HepG2 (cell line): ENCODE results near the gene PRCD. TPM values are rescaled to one million over a fixed set of nuclear protein-coding genes. Genes with fewer than 3 reads are reported as not detected.

ENCODE experiments used
- BCLAF1 ChIP-seq: fragments of 450-650 bp; IDR thresholded peaks from 2 replicates; pipeline ENCODE4 v1.6.1; 2017; ENCODE audit warnings: mild to moderate bottlenecking
- CC2D1A ChIP-seq: sonication (generic); formaldehyde crosslinking; IDR thresholded peaks from 2 replicates; pipeline ENCODE4 v1.8.1; 2023; ENCODE audit warnings: mild to moderate bottlenecking, missing genetic modification reagents
- ETV5 ChIP-seq: IDR thresholded peaks from 2 replicates; pipeline ENCODE4 v1.6.1; 2018; ENCODE audit warnings: missing biosample characterization, missing genetic modification reagents, inconsistent platforms, borderline replicate concordance
- IRF1 ChIP-seq: sonication (generic); formaldehyde crosslinking; IDR thresholded peaks from 2 replicates; pipeline ENCODE4 v1.4.0; 2020; ENCODE audit warnings: low read depth, mild to moderate bottlenecking, missing genetic modification reagents
- MAFF ChIP-seq: IDR thresholded peaks from 2 replicates; pipeline ENCODE4 v1.6.1; 2011; ENCODE audit warnings: low read depth, low read length, improper control_type of control experiment
- MATR3 ChIP-seq: sonication (generic); formaldehyde crosslinking; IDR thresholded peaks from 2 replicates; pipeline ENCODE4 v1.4.0; 2020; ENCODE audit warnings: missing genetic modification reagents
- MAX ChIP-seq: IDR thresholded peaks from 2 replicates; pipeline ENCODE4 v1.6.1; 2012; ENCODE audit warnings: inconsistent platforms
- MEF2D ChIP-seq: sonication (generic); formaldehyde crosslinking; IDR thresholded peaks from 2 replicates; pipeline ENCODE4 v1.5.1; 2020; ENCODE audit warnings: mild to moderate bottlenecking, missing genetic modification reagents
- MIER3 ChIP-seq: IDR thresholded peaks from 2 replicates; pipeline ENCODE4 v1.6.1; 2016; ENCODE audit warnings: missing compliant biosample characterization, borderline replicate concordance
- NCOR1 ChIP-seq: fragments of 200-600 bp; sonication (generic); IDR thresholded peaks from 2 replicates; pipeline ENCODE4 v1.7.0; 2017; ENCODE audit warnings: antibody characterized with exemption, low read length, borderline replicate concordance
- NFE2 ChIP-seq: sonication (generic); formaldehyde crosslinking; IDR thresholded peaks from 2 replicates; pipeline ENCODE4 v1.4.0; 2020; ENCODE audit warnings: missing genetic modification reagents
- PHF21A ChIP-seq: sonication (generic); formaldehyde crosslinking; IDR thresholded peaks from 2 replicates; pipeline ENCODE4 v1.5.0; 2020; ENCODE audit warnings: mild to moderate bottlenecking, missing genetic modification reagents
- PRPF4 ChIP-seq: fragments of 200-400 bp; formaldehyde crosslinking; IDR thresholded peaks from 2 replicates; pipeline ENCODE4 v1.6.1; 2016; ENCODE audit warnings: low read length, low read depth; ENCODE audit not compliant: poor library complexity, severe bottlenecking
- SP2 ChIP-seq: sonication (generic); formaldehyde crosslinking; IDR thresholded peaks from 2 replicates; pipeline ENCODE4 v1.5.1; 2020; ENCODE audit warnings: mild to moderate bottlenecking, missing genetic modification reagents
- TOPORS ChIP-seq: sonication (generic); formaldehyde crosslinking; IDR thresholded peaks from 2 replicates; pipeline ENCODE4 v1.8.0; 2023; ENCODE audit warnings: mild to moderate bottlenecking, missing genetic modification reagents
- XRCC5 ChIP-seq: fragments of 200-400 bp; formaldehyde crosslinking; optimal IDR thresholded peaks from 2 replicates; pipeline ENCODE3; 2017; ENCODE audit warnings: mild to moderate bottlenecking, low read length
- ZBTB4 ChIP-seq: sonication (generic); formaldehyde crosslinking; IDR thresholded peaks from 2 replicates; pipeline ENCODE4 v1.4.0; 2020; ENCODE audit warnings: missing genetic modification reagents, mild to moderate bottlenecking, borderline replicate concordance
- ZNF280B ChIP-seq: sonication (generic); formaldehyde crosslinking; IDR thresholded peaks from 2 replicates; pipeline ENCODE4 v1.5.0; 2020; ENCODE audit warnings: missing genetic modification reagents, mild to moderate bottlenecking, borderline replicate concordance
- ZNF572 ChIP-seq: sonication (generic); formaldehyde crosslinking; IDR thresholded peaks from 2 replicates; pipeline ENCODE4 v1.5.1; 2020; ENCODE audit warnings: mild to moderate bottlenecking, missing genetic modification reagents
- ZNF891 ChIP-seq: sonication (generic); formaldehyde crosslinking; IDR thresholded peaks from 2 replicates; pipeline ENCODE4 v1.5.0; 2020; ENCODE audit warnings: mild to moderate bottlenecking, missing genetic modification reagents
- polyA plus RNA-seq, 8 experiments: library from polyadenylated mRNA; depleted of rRNA in 3 of 8; stranded (reverse) in 7 of 8; unstranded in 1 of 8; fragments of >200 nt; fragmentation: Illumina TruSeq in 4 of 8; extraction: Trizol in 4 of 8; gene quantifications; 2 replicates each; pipeline versions ENCODE4 v1.2.1 to v1.2.3, GENCODE V29; 2011 to 2016; ENCODE audit warnings: low read depth in 4 of 8, missing spikeins in 1 of 8, mixed read lengths in 1 of 8; ENCODE audit not compliant: insufficient read depth in 1 of 8
- total RNA-seq, 5 experiments: library from RNA; depleted of rRNA; stranded (reverse); fragments of >200 nt; fragmentation: Illumina TruSeq; extraction: Trizol; gene quantifications; 2 replicates each; pipeline ENCODE4 v1.2.3, GENCODE V29; 2016; ENCODE audit warnings: low read depth in 1 of 5

The PRCD gene
- total and polyA plus RNA-seq, 2 of the 13 experiments (the other 11 are each of a cell fraction or from before 2014, with no cell fraction given) = 0.51 TPM; not detected in 1

- TF ChIP-seq IRF1 (CRISPR knock-in tag) (0 out of 2 replicates have a peak, but pooled peaks have one; percentile 59), NCOR1 (peak; percentile 38; the same call in 1 of the 2 replicates), NFE2 (CRISPR knock-in tag) (no peak), SP2 (CRISPR knock-in tag) (no peak), MIER3 (CRISPR knock-in tag) (peak; percentile 37; the same call in 1 of the 2 replicates), ZNF280B (CRISPR knock-in tag) (peak; percentile 88), MEF2D (CRISPR knock-in tag) (peak; percentile 79; the same call in 1 of the 2 replicates), MATR3 (CRISPR knock-in tag) (0 out of 2 replicates have a peak, but pooled peaks have one; percentile 63), CC2D1A (CRISPR knock-in tag) (no peak), PHF21A (peak; percentile 44; the same call in 1 of the 2 replicates), ETV5 (CRISPR knock-in tag) (no peak; the same call in 1 of the 2 replicates), MAFF (no peak), ZBTB4 (CRISPR knock-in tag) (peak; percentile 82; the same call in 1 of the 2 replicates), BCLAF1 (no peak), XRCC5 (peak; percentile 18), ZNF891 (CRISPR knock-in tag) (peak; percentile 15; the same call in 1 of the 2 replicates), MAX (peak; percentile 86), TOPORS (no peak), ZNF572 (0 out of 2 replicates have a peak, but pooled peaks have one; percentile 22), PRPF4 (no peak)
These were observed 41.6 kb upstream of the PRCD start (continued) for GRCh38 chr17:76497979-76498875.
